GM21737 (cell line): Measurements from ENCODE around the gene LGI4.

Source experiments
- ATAC-seq: cut with Tn5 transposase; IDR thresholded peaks from one replicate; pipeline ENCODE4 v1.9.1; 2021; ENCODE audit warnings: mild to moderate bottlenecking, moderate library complexity; ENCODE audit not compliant: unreplicated experiment

LGI4 gene

DNA sequence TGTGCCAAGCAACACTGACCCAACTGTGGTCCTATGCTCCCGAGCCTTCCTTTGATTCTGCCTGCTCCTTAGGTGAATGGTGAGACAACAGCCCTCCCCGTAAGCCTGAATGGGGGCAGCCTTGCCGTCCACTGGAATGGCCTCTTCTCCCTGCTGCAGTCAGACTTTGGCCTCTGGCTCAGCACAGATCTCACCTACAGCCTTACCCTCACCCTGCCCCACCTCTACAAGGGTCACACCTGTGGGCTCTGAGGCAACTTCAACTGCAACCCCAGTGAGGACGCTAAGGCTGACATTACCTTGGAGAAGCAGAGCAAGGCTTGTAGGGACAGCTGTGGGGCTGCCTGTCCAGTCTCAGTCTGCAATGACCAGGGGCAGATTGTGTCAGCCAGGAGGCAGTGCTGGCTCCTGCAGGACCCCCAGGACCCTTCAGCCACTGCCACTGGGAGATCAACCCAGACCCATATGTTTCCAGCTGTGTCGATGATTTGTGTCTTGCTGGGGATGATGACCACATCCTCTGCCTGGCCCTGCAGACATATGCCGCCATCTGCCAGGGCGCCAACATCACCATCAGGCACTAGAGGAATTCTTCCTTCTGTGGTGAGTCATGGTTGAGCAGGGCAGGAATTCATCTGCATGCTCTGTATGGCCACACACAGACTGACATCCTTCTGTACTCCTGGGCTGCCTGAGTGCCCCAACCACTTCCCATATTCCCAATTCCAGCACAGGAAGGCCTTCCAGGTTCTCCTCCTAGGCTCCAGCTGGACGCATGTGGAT is 46.5 kb downstream of the LGI4 start:
- ATAC-seq: no peak

DNA sequence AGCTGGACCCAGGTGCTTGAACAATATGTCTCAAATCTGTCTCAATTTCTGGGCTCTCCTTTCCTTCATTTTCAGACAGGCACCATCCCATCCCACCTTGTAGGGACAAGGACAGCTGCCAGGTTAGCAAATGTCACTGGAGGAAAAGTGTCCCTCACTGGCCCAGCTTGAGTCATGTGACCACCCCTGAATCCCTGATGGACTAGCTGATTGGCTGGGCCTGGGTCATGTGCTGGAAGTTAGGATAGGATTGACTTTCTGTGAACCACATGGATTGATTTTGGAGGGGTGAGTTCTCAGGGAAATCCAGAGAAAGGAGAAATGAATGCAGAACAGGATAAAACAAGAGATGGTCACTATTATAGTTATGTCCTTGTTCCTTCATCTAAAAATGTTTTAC is 47.5 kb downstream of the LGI4 start:
- ATAC-seq: no peak

GRCh38 chr19:35086455-35086854 is 48.4 kb downstream of the LGI4 start:
- ATAC-seq: no peak

DNA sequence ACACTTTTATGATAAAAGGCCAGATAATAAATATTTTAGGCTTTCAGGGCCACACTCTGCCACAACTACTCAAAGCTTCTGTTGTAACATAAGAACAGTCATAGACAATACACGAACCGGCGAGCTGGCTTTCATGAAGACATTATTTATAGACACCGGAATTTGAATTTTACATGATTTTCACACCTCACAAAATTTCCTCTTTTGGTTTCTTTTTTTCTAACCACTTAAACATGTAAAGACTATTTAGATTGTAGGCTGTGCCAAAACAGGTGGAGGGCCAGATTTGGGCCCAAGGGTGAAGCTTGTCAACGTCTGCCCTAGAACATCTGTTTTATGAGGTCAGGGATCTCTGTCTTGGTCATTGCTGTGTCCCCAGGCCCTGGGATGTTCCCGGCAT is 48.9 kb downstream of the LGI4 start:
- ATAC-seq: no peak

GRCh38 chr19:35084509-35084762 is 50.4 kb downstream of the LGI4 start:
- ATAC-seq: no peak

DNA sequence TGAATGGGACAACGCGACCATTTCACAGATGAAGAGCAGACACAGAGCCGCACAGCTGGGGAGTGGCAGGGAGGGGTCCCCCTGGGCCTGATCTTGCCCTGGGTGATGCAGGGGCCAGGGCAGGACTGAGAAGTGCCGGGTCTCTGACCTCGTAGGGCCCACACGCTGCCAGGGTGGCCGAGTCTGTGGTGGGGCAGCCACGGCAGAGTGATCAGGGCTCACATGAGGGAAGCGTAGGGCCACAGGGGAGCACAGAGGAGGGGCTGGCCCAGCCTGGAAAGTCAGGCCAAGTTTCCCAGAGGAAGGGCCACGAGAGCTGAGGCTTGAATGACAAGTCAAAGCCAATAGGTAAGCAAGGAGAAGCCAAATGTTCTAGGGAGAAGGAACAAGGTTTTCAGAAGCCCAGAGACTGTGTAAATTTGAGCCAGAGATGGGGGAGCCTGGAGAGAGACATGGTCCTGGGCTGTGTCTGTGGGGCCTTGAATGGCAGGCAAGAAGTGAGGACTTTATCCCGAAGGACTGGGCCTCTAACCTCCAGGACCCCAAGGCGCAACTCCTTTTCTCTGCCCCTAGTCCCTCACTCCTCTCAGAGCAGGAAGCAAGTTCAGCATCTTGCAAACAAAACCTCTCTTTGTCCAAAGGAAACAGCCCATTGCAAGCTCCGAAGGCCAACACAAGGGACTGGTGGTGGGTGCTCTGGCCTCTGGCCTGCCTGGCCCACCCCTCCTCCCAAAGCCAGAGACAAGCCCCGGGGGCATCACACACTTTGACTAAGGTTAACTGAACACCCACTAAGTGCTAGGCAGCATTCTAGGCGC is 51.0 kb downstream of the LGI4 start:
- no peak for ATAC-seq

- ATAC-seq: no peak
Observed at GRCh38 chr19:35081201-35081600, 53.7 kb downstream of the LGI4 start.

DNA sequence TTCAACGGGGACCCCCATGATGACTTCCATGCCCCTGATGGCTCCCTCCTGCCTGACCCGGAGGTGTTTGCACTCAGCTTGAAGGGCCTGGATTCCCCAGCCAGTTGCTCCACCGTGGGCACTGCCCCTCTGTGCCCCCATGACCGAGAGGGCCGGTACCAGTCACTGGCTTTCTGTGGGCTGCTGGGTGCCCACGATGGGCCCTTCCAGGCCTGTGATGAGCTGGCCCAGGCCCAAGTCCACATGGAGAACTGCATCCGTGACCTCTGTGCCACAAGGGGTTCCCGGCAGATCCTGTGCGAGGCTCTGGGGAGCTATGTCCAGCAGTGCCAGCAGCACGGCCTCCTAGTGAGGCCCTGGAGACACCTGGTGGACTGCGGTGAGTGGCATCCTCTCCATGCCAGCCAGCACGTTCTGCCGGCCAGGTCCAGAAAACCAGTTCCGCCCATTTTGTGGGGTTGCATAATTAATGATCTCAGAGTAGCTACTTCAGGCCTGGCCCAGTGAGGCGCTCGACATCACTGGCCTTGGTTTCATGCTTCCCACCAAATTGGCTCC is 54.2 kb downstream of the LGI4 start:
- ATAC-seq: no peak

GRCh38 chr19:35079826-35080225 is 55.0 kb downstream of the LGI4 start:
- ATAC-seq: no peak

DNA sequence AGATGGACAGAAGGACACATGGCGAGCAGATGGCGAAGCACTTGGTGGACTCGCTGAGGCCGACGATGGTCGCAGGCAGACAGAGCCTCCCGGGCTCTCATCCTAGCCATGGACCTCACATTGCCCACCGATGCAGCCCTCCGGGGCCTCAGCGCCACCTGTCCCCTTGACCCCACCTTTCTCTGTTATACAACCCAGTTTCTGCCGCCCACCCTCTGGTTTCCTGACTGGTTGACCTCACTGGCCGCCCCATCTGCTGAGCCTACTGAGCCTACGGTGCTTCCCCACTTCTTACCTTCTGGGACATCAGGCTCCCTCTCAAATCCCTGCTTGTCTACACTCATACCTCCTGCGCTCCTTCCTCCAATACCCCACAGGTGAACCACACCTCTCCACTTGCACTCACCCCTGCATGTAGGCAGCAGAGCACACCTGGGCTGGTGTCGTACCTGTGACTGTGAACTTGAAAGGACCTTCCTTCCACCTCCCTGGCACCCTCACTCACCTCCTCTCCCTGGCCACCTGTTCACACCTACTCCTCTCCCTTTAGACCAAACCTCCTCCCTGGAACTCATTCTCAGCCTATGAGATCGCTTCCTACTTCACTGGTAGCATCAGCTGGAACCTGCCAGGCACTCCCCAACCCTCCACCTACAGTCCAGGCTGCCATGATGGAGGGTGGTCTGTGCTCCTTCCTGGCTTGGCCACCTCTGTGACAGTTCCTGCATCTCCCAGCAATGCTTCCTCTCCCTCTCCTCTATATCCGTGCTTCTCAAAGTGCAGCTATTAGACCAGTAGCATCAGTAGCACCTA is 57.2 kb downstream of the LGI4 start:
- no peak for ATAC-seq

DNA sequence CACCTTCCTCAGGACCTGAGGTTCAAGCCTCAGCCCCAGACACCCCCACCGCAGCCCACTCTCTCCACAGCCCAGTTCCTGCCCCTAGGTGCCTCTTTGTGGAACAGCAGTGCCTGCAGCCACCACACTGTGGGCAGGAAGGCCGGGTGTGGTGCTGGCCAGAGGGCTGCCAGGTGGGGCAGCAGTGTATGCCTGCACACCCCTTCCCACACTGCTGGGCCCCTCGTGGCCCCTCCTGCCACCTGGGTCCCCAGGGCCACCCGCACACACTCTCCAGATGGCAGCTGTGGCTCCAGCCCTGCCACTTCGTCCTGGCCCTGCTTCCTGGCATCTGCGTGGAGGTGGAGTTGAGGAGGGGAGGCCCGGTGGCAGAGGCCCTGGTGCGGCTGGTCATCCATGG is 58.2 kb downstream of the LGI4 start:
- ATAC-seq: no peak

DNA sequence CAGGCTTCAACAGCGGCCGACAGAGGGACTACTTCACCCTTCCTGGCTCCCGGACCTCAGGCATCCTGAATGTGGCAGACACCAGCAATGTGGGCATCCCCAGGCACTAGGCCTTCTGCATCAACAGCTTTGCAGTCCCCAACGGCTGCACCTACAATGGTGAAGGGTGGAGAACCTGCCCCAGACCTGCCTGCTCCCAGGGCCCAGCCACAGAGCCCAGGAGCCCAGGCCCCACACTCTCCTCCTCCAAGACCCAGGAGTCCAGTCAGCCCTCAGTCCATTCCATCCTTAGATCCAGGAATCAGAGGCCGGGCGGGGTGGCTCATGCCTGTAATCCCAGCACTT is 58.9 kb downstream of the LGI4 start:
- no peak for ATAC-seq

DNA sequence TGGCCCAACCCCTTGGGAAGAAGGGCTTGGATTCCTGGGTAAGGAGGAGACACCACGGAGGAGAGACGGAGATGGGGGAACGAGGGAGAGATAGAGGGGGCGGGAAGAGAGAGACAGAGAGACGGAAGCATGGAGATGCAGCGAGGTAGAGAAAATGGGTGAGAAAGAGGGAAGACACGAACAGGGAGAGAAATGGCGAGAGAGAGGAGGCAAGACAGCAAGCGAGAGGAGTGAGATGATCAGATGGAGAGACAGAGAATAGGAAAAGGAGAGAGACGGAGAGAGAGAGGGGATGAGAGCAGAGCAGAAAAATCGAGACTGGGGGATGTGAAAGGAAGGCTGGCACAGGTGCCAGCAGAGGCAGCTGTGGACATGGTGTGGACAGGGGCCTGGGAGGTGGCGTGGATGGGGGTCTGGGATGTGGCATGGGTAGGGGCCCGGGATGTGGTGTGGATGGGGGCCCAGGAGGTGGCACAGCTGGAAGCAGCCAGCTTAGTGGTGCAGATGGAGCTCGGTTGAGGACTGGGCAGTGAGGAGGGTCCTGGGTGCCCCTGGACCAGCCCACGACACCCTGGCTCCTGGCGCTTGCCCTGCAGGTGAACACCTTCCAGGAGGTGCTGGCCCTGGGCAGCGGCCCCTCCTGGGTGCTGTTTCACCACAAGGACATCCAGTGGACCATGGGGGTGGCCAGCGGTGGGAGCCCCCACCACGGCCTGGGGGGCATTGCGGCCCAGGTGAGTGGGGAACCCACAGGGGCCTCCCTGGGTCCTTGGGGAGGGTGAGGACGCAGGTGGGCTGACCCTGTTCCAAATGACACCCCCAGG is 59.4 kb downstream of the LGI4 start:
- no peak for ATAC-seq
